ENCODE measurements around the gene SHROOM3. TPM values are rescaled to one million over a fixed set of nuclear protein-coding genes. Genes with fewer than 3 reads are reported as not detected.

The SHROOM3 gene
- total RNA-seq, 2 donors from 2014 or later: 30.6 to 30.9 TPM

DNA sequence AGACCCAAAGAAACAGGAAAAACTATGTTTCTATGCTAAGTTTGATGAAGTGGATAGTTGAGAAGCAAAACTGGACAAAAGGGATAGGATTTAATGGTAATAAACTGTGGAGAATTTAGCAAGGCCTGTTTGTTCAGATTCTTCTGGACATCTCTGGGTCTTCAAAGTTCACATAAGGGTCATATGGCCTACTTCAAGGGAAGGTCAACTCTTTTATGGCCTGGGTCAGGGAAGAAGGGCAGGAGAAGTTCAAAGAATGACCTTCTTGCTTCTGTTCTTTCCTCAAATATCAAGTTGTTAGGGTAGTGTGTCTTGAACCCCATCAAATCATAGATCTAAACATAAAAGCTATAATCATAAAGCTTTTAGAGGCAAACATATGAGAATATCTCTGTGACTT lies 360.2 kb downstream of the SHROOM3 start:
- no peaks in the 10 kb centered on the region for H3K4me1 ChIP-seq
- no peak overlapping the region for H3K27ac ChIP-seq
- TF ChIP-seq, protein P1, sequence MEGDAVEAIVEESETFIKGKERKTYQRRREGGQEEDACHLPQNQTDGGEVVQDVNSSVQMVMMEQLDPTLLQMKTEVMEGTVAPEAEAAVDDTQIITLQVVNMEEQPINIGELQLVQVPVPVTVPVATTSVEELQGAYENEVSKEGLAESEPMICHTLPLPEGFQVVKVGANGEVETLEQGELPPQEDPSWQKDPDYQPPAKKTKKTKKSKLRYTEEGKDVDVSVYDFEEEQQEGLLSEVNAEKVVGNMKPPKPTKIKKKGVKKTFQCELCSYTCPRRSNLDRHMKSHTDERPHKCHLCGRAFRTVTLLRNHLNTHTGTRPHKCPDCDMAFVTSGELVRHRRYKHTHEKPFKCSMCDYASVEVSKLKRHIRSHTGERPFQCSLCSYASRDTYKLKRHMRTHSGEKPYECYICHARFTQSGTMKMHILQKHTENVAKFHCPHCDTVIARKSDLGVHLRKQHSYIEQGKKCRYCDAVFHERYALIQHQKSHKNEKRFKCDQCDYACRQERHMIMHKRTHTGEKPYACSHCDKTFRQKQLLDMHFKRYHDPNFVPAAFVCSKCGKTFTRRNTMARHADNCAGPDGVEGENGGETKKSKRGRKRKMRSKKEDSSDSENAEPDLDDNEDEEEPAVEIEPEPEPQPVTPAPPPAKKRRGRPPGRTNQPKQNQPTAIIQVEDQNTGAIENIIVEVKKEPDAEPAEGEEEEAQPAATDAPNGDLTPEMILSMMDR (IDR thresholded peaks at IDR 0.05): no peak
- H3K27me3 ChIP-seq: no peaks in the 10 kb centered on the region
- H3K9me3 ChIP-seq: no peaks in the 10 kb centered on the region
- no peak overlapping the region for H3K4me3 ChIP-seq
- DNase-seq (ENCODE audit: low spot score): no peak
- H3K36me3 ChIP-seq: no peaks in the 10 kb centered on the region

DNA sequence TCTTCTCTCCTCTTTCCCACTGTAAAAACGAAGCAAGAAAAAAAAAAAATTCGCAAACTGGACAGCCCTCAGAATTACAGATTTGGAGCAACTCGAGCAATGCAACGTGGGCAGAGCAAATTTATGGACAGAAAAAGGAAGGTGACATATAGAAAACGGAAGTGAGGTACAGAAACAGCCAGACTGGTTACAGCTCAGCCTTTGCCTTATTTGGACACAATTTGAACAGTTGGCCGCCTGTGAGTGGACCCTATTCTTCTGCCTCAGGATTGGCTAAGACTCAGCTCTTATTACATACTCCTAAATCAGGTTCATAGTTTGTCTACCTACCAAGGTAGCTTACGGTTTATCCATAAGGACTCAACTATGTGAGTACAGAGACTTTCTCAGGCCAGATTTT lies 364.1 kb downstream of the SHROOM3 start:
- Histone ChIP-seq H3K27ac (no peak overlapping the region), H3K4me3 (no peak overlapping the region), H3K4me1 (peaks cover 0 to 17% of the 10 kb centered on the region in 2 donors), H3K36me3 (no peaks in the 10 kb centered on the region), H3K9me3 (no peaks in the 10 kb centered on the region), H3K27me3 (no peaks in the 10 kb centered on the region)
- DNase-seq (ENCODE audit: low spot score): no peak
- TF ChIP-seq, protein P1 (IDR thresholded peaks at IDR 0.05): no peak

DNA sequence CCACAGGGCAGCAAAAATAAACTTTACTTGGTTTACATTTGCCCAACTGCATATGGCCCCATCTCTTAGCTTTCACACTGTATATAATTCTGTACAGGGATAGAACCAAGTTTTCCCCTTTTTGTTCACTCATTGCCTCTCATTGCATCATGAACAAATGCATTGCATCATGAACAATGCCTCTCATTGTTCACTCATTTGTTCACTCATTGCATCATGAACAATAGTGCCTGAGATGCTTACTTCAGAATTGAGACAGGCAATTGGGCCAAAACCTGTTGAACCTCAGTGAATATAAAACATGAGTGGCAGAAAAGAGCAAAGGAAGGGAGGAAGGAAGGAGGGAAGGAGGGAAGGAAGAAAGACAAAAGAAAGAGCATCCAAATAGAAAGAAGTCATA lies 364.7 kb downstream of the SHROOM3 start:
- Histone ChIP-seq H3K27ac (no peak overlapping the region), H3K9me3 (no peaks in the 10 kb centered on the region), H3K36me3 (no peaks in the 10 kb centered on the region), H3K4me3 (no peak overlapping the region), H3K4me1 (peaks cover 0 to 21% of the 10 kb centered on the region in 2 donors), H3K27me3 (no peaks in the 10 kb centered on the region)
- TF ChIP-seq, protein P1 (IDR thresholded peaks at IDR 0.05): no peak
- DNase-seq (ENCODE audit: low spot score): no peak

DNA sequence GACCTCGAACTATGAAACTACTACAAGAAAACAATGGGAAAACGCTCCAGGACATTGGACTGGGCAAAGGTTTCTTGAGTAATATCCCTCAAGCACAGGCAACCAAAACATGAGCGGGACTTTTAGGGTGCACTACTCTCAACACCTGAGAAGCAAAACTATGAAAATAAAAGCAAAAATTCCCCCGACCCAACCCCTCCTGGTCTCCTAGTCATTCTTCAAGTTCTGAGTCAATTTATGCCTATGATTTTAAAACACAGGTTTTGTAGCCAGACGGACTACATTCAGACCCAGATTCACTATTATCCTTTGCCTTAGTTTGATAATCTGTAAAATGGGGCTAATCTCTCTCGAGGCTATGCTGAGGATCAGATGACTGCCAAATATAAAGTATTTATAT lies 365.9 kb downstream of the SHROOM3 start:
- H3K36me3 ChIP-seq: no peaks in the 10 kb centered on the region
- TF ChIP-seq, protein P1 (IDR thresholded peaks at IDR 0.05): no peak
- no peak overlapping the region for H3K27ac ChIP-seq
- H3K27me3 ChIP-seq: no peaks in the 10 kb centered on the region
- no peaks in the 10 kb centered on the region for H3K9me3 ChIP-seq
- no peak overlapping the region for H3K4me3 ChIP-seq
- H3K4me1 ChIP-seq: peaks cover 0 to 21% of the 10 kb centered on the region in 2 donors
- no peak for DNase-seq (ENCODE audit: low spot score)

DNA sequence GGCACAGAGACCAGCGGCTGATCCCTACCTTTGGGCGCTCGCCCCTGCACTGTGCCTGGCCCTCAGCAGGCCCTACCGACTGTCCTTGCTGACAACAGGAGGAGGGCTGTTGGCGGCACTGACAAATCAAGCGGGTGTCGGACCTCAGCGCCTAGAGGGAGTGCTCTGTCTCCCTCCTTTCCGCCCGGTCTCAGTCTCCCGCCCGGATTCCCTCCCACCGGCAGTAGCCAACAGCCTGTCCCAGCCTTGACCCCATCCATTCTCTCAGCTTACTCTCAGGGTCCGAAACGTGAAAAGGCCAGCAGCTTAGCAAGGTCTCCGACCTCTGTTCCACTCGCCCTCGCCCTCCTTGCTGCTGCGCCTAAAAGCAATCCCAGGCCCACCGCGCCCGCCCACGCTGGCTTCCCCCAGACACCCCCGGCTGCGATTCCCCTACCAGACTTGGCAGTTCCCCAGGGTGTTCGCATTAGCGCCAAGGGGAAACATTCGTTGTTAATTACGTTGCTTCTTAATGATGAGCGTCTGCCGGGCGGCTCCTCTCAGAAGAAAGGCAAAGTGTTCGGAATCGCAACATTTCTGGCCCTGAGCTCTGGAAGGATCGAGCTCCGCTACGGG lies 366.7 kb downstream of the SHROOM3 start:
- Histone ChIP-seq H3K4me3 (peak overlapping the region in 1 of 2 donors; percentile 26), H3K27me3 (no peaks in the 10 kb centered on the region), H3K36me3 (no peaks in the 10 kb centered on the region), H3K27ac (peak overlapping the region; percentile 41 to 72), H3K4me1 (peaks cover 0 to 21% of the 10 kb centered on the region in 2 donors), H3K9me3 (peaks cover 0 to 3% of the 10 kb centered on the region in 2 donors)
- TF ChIP-seq, protein P1 (IDR thresholded peaks at IDR 0.05): no peak
- no peak for DNase-seq (ENCODE audit: low spot score)
